Uterus (tissue), 2 donors: Measurements from ENCODE around the gene GABPB2.

Source experiments
- CTCF ChIP-seq, 4 experiments: fragments of 200-600 bp in 2 of 4; fragments of 450-650 bp in 2 of 4; sonication (generic) in 2 of 4; IDR thresholded peaks; one replicate each; pipeline ENCODE4 v1.5.1; 2016 to 2019; ENCODE audit warnings: antibody characterized with exemption in 4 of 4, mild to moderate bottlenecking in 2 of 4, moderate library complexity in 1 of 4
- POLR2A ChIP-seq, 2 donors: fragments of 450-650 bp; IDR thresholded peaks; one replicate each; pipeline ENCODE4 v1.6.1; 2016; ENCODE audit warnings: antibody characterized with exemption in 2 of 2, mild to moderate bottlenecking in 1 of 2, moderate library complexity in 1 of 2

GRCh38 chr1:151156515-151156819, 85.9 kb downstream of the GABPB2 start, which contains the start of gene TNFAIP8L2:
- TF ChIP-seq CTCF (IDR thresholded peaks at IDR 0.05) (no peak), POLR2A (IDR thresholded peaks at IDR 0.05) (no peak)
